Activated CD8-positive, alpha-beta T cell treated with anti-CD3 and anti-CD28 coated beads for 36 hours (primary cell): ENCODE data around the gene WDHD1. TPM values are rescaled to one million over a fixed set of nuclear protein-coding genes. Genes with fewer than 3 reads are reported as not detected.
"Not testable (repeated sequence)": the region's sequence is repeated elsewhere in the genome, so short reads cannot be mapped to it uniquely, and the experiment has no call there.

Experiments used
- ATAC-seq: fragments of 200-7000 bp; cut with Tn5 transposase; one replicate; pipeline ENCODE4 v1.10.0; 2021; ENCODE audit warnings: mild to moderate bottlenecking, moderate library complexity
- CTCF ChIA-PET: fragments of 350-600 bp; sonication (Branson Sonifier 250); formaldehyde crosslinking; loops from one replicate; lab custom pipeline; 2021; ENCODE audit warnings: antibody characterized with exemption; lab: Charles Lee
- POLR2A ChIA-PET: fragments of 350-600 bp; sonication (Branson Sonifier 250); formaldehyde crosslinking; loops from one replicate; lab custom pipeline; 2021; ENCODE audit warnings: antibody characterized with exemption; lab: Charles Lee
- DNase-seq: peaks from one replicate; pipeline ENCODE4 v3.0.0-alpha.2; 2020
- H3K27ac Mint-ChIP-seq: one replicate; pipeline ENCODE4 v1.8.0; 2021; ENCODE audit warnings: mild to moderate bottlenecking, mixed read lengths
- H3K27me3 Mint-ChIP-seq: one replicate; pipeline ENCODE4 v1.8.0; 2021; ENCODE audit warnings: mixed read lengths
- H3K36me3 Mint-ChIP-seq: one replicate; pipeline ENCODE4 v1.8.0; 2021; ENCODE audit warnings: low read depth, mixed read lengths
- H3K4me1 Mint-ChIP-seq: one replicate; pipeline ENCODE4 v1.8.0; 2021; ENCODE audit warnings: low read depth, mixed read lengths
- H3K4me3 Mint-ChIP-seq: one replicate; pipeline ENCODE4 v1.8.0; 2021; ENCODE audit warnings: mild to moderate bottlenecking, moderate library complexity, mixed read lengths
- H3K9me3 Mint-ChIP-seq: one replicate; pipeline ENCODE4 v1.8.0; 2021; ENCODE audit warnings: mixed read lengths
- intact Hi-C: fragments of 100-400 bp; cut with micrococcal nuclease; formaldehyde crosslinking; loops from one replicate; pipeline ENCODE4 v1.10.0; 2022
- total RNA-seq, 2 experiments: library from RNA; stranded (reverse); gene quantifications; one replicate each; pipeline ENCODE4 v1.2.3, GENCODE V29; 2021
- TF ChIP-seq, protein P1 (sequence below): fragments of 200-600 bp; IDR thresholded peaks from one replicate; pipeline ENCODE4 v1.8.0; 2022; ENCODE audit warnings: antibody characterized with exemption, mild to moderate bottlenecking

WDHD1 gene
- total RNA-seq, 2 experiments from 2014 or later, result 59.8 to 68.4 TPM

DNA sequence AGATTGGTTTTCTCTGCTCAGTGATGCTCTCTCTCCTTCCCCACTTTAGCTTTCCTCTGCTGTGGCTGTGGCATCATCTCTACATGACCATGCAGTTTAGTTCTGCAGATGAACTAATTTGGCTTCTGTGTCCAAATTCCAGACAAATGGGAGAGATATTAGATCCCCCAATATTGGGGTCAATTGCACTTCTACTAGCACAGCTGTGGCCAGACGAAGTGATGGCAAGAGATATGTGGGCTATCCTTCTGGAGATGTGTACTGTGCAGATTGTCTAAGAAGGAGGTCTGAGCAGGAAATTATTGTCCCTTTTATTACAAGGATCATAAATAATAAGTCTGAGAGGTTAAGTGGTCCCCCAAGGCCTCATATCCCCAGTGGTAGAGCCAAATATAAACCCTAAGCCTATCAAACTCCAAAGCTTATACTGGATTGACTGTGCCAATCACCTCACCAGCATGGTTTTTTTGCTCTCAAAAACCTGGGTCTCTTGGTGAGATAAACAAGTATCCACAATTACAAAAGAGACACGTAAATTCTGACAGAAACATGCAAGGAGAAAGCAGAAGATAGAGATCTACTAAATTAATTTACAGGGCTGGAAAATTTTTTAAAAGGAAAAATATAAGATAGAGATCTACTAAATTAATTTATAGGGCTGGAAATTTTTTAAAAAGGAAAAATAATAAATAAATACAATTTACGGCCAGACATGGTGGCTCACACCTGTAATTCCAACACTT, 95.1 kb downstream of the WDHD1 start:
- intact Hi-C loops, result no loop called here
- ChIA-PET POLR2A (no interaction called here), CTCF (no interaction called here)
- TF ChIP-seq, protein P1, sequence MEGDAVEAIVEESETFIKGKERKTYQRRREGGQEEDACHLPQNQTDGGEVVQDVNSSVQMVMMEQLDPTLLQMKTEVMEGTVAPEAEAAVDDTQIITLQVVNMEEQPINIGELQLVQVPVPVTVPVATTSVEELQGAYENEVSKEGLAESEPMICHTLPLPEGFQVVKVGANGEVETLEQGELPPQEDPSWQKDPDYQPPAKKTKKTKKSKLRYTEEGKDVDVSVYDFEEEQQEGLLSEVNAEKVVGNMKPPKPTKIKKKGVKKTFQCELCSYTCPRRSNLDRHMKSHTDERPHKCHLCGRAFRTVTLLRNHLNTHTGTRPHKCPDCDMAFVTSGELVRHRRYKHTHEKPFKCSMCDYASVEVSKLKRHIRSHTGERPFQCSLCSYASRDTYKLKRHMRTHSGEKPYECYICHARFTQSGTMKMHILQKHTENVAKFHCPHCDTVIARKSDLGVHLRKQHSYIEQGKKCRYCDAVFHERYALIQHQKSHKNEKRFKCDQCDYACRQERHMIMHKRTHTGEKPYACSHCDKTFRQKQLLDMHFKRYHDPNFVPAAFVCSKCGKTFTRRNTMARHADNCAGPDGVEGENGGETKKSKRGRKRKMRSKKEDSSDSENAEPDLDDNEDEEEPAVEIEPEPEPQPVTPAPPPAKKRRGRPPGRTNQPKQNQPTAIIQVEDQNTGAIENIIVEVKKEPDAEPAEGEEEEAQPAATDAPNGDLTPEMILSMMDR, result no peak
- Mint-ChIP-seq H3K27me3 (no peaks in the 10 kb centered on the region), H3K36me3 (no peaks in the 10 kb centered on the region), H3K9me3 (no peaks in the 10 kb centered on the region), H3K4me3 (no peak overlapping the region), H3K4me1 (no peaks in the 10 kb centered on the region), H3K27ac (no peak overlapping the region)
- ATAC-seq, result no peak
- DNase-seq, result no peak

DNA sequence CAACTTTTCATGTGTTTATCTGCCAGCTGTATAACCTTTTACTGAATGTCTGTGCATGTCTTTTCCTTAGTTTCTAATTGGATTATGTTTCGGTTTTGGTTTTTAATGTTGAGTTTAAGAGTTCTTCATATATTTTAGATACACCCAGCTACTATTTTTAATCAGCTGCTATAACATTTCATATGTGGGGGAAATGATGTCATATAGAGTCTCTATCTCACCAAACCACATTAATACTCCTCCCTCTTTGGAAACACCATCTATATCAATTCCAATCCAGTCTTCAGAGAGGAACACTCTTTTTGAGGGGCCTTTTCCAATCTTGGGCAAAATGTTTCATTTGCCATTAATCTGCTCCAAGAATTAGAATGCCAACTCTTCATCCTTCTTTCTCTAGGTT, 95.8 kb downstream of the WDHD1 start:
- no peak for ATAC-seq
- POLR2A ChIA-PET, result no interaction called here
- intact Hi-C loops, result no loop called here
- CTCF ChIA-PET, result interaction anchor here (1.4 kb wide), 1 partner anchor 50 kb away, joined by 3 read pairs; no protein-coding TSS in a partner anchor
- no peaks in the 10 kb centered on the region for H3K9me3 Mint-ChIP-seq
- TF ChIP-seq, protein P1, result no peak
- H3K4me3 Mint-ChIP-seq, result no peak overlapping the region
- no peak for DNase-seq
- no peaks in the 10 kb centered on the region for H3K27me3 Mint-ChIP-seq
- no peak overlapping the region for H3K27ac Mint-ChIP-seq
- no peaks in the 10 kb centered on the region for H3K4me1 Mint-ChIP-seq
- no peaks in the 10 kb centered on the region for H3K36me3 Mint-ChIP-seq

DNA sequence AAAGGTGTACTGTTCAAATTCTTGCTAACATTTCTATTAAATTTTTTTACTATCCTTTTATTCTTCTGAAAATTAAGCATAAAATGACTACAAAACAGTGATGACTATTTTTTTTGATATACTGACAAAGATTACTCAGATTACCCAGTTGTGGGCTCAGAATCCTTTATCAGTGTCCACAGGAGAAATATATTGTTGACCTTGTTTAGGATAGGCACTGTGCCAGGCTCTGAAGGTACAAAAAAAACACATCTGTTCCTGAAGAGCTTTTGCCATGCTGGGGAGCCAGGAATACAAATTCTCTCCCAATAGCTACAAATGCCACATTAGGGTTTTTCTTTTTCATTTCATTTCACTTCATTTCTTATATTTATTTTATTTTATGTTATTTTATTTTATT, 97.3 kb downstream of the WDHD1 start:
- Mint-ChIP-seq H3K27ac (no peak overlapping the region), H3K4me3 (no peak overlapping the region), H3K9me3 (no peaks in the 10 kb centered on the region), H3K36me3 (no peaks in the 10 kb centered on the region), H3K4me1 (no peaks in the 10 kb centered on the region), H3K27me3 (no peaks in the 10 kb centered on the region)
- TF ChIP-seq, protein P1, result no peak
- intact Hi-C loops, result no loop called here
- DNase-seq, result no peak
- ChIA-PET CTCF (interaction anchor here (1.4 kb wide), 1 partner anchor 48 kb away, joined by 3 read pairs; no protein-coding TSS in a partner anchor), POLR2A (no interaction called here)
- no peak for ATAC-seq

DNA sequence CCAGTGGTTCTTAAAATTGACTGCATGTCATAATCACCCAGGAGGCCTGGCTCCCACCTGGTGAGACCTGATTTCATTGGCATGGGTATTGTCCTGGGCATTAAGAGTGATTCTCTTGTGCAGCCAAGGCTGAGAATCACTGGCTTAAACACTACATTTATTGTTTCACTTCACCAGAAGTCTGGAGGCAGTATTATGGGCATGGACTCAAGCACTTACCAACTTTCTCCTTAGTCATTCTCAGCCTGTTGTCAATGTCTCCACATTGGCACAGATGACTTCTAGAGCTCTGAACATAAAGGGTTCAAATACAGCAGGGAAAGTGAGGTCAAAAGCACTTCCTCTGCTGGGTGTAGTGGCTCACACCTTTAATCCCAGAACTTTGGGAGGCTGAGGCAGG, 98.7 kb downstream of the WDHD1 start:
- DNase-seq, result no peak
- Mint-ChIP-seq H3K36me3 (no peaks in the 10 kb centered on the region), H3K9me3 (no peaks in the 10 kb centered on the region), H3K27ac (no peak overlapping the region), H3K27me3 (no peaks in the 10 kb centered on the region), H3K4me1 (no peaks in the 10 kb centered on the region), H3K4me3 (no peak overlapping the region)
- TF ChIP-seq, protein P1, result no peak
- ChIA-PET POLR2A (interaction anchor here (1.1 kb wide), 1 partner anchor 18 kb away, joined by 3 read pairs; no protein-coding TSS in a partner anchor), CTCF (no interaction called here)
- intact Hi-C loops, result no loop called here
- no peak for ATAC-seq

DNA sequence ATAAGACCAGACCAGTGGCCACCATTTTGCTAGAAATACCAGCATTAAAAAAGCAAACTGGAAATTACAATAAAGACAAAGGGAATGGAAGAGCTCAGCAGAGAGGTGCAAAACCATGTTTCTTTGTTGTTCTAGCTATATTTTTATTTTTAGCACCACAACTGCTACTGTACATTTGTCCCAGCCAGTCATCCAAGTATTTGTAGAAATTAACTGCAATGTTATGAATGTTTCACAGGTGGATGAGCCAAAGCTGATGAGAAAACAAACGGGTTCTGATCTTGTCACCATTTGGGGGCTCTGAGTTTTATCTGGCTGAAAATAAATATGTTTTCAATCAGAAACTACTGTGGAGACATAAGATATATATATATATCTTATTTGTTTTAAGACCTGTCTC, 99.3 kb downstream of the WDHD1 start:
- TF ChIP-seq, protein P1, result no peak
- Mint-ChIP-seq H3K27ac (no peak overlapping the region), H3K9me3 (no peaks in the 10 kb centered on the region), H3K4me1 (no peaks in the 10 kb centered on the region), H3K4me3 (no peak overlapping the region), H3K27me3 (no peaks in the 10 kb centered on the region), H3K36me3 (no peaks in the 10 kb centered on the region)
- ChIA-PET CTCF (no interaction called here), POLR2A (interaction anchor here (1.0 to 1.3 kb wide), 2 partner anchors 8 to 51 kb away, joined by 3 read pairs; no protein-coding TSS in a partner anchor)
- intact Hi-C loops, result no loop called here
- no peak for ATAC-seq
- no peak for DNase-seq

DNA sequence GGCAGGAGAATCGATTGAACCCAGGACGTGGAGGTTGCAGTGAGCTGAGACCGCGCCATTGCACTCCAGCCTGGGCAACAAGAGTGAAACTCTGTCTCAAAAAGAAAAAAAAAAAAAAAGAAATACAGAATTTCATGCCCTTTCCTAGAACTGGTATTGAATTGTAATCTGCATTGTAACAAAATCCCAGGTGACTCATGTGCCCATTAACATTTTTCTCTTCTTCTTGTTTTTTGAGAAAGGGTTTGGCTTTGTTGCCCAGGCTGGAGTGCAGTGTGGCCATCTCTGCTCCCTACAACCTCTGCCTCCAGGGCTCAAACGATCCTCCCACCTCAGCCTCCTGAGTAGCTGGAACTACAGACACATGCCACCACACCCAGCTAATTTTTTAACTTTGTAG, 100.3 kb downstream of the WDHD1 start:
- H3K4me3 Mint-ChIP-seq, DNase-seq, intact Hi-C loops, H3K9me3 Mint-ChIP-seq, H3K4me1 Mint-ChIP-seq, CTCF ChIA-PET, H3K27ac Mint-ChIP-seq, ATAC-seq, H3K36me3 Mint-ChIP-seq, H3K27me3 Mint-ChIP-seq: not testable (repeated sequence)
- POLR2A ChIA-PET, result interaction anchor here (1.0 to 1.3 kb wide), 2 partner anchors 9 to 52 kb away, joined by 3 read pairs; no protein-coding TSS in a partner anchor
